SKM-1 (cell line): ENCODE data around the gene CPEB3.
"Not testable (repeated sequence)": the region's sequence is repeated elsewhere in the genome, so short reads cannot be mapped to it uniquely, and the experiment has no call there.

Source experiments
- DNase-seq: peaks from one replicate; lab custom pipeline; 2025; ENCODE audit not compliant: unreplicated experiment; lab: John Stamatoyannopoulos, UW

CPEB3 gene

GRCh38 chr10:92047215-92047614, 243.7 kb downstream of the CPEB3 start:
- no peak for DNase-seq

GRCh38 chr10:92045641-92046106, 245.2 kb downstream of the CPEB3 start:
- no peak for DNase-seq

GRCh38 chr10:92042541-92042940, 248.3 kb downstream of the CPEB3 start:
- no peak for DNase-seq

- no peak for DNase-seq
These were observed 251.9 kb downstream of the CPEB3 start for GRCh38 chr10:92038949-92039348.

- not testable (repeated sequence) for DNase-seq
These were observed 257.8 kb downstream of the CPEB3 start for GRCh38 chr10:92033070-92033469.

- no peak for DNase-seq
These were observed 259.3 kb downstream of the CPEB3 start for GRCh38 chr10:92031580-92031979.

GRCh38 chr10:92027141-92027540, 263.7 kb downstream of the CPEB3 start:
- no peak for DNase-seq

GRCh38 chr10:92025340-92025739, 265.5 kb downstream of the CPEB3 start:
- DNase-seq, result not testable (repeated sequence)

GRCh38 chr10:92024700-92025099, 266.2 kb downstream of the CPEB3 start:
- no peak for DNase-seq

GRCh38 chr10:92014620-92015019, 276.3 kb downstream of the CPEB3 start:
- DNase-seq, result no peak

- no peak for DNase-seq
These were observed 279.2 kb downstream of the CPEB3 start for GRCh38 chr10:92011560-92012214.

- no peak for DNase-seq
These were observed 280.7 kb downstream of the CPEB3 start for GRCh38 chr10:92010047-92010735.

- no peak for DNase-seq
These were observed 281.4 kb downstream of the CPEB3 start for GRCh38 chr10:92009445-92009844.

- DNase-seq, result no peak
These were observed 284.9 kb downstream of the CPEB3 start for GRCh38 chr10:92005978-92006377.

GRCh38 chr10:92003258-92003657, 287.6 kb downstream of the CPEB3 start:
- DNase-seq, result no peak

- DNase-seq, result no peak
These were observed 288.9 kb downstream of the CPEB3 start for GRCh38 chr10:92001995-92002394.

- no peak for DNase-seq
These were observed 289.3 kb downstream of the CPEB3 start for GRCh38 chr10:92001581-92001980.
